Anterior cingulate cortex (tissue), 58 donors: Measurements from ENCODE around the gene DLG4.
A peak's percentile ranks its signal among the peaks of the same experiment; 100 is the strongest.
"Not testable (repeated sequence)": the region's sequence is repeated elsewhere in the genome, so short reads cannot be mapped to it uniquely, and the experiment has no call there.

Source experiments
- DNase-seq, 58 donors: peaks; one replicate each; lab custom pipeline; 2025; lab: John Stamatoyannopoulos, UW

DLG4 gene

DNA sequence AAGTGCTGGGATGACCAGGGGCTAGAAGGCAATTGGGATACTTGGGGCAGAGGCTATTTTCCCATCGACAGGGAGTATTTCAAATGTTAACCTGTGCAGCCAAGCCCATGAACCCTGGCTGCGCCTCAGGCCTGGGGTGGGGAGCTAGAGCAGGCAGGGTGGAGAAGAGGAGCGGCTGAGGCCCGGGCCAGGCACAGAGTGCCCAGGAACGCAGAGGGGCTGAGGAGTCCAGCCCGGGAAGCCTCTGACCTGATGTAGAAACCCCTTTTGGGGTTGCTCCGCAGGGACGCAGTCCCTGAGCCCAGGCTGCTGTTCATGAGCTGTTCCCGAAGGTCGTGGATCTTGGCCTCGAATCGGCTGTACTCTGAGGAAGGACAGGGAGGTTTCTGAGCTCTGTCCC, 23.7 kb downstream of the DLG4 start:
- no peak for DNase-seq

DNA sequence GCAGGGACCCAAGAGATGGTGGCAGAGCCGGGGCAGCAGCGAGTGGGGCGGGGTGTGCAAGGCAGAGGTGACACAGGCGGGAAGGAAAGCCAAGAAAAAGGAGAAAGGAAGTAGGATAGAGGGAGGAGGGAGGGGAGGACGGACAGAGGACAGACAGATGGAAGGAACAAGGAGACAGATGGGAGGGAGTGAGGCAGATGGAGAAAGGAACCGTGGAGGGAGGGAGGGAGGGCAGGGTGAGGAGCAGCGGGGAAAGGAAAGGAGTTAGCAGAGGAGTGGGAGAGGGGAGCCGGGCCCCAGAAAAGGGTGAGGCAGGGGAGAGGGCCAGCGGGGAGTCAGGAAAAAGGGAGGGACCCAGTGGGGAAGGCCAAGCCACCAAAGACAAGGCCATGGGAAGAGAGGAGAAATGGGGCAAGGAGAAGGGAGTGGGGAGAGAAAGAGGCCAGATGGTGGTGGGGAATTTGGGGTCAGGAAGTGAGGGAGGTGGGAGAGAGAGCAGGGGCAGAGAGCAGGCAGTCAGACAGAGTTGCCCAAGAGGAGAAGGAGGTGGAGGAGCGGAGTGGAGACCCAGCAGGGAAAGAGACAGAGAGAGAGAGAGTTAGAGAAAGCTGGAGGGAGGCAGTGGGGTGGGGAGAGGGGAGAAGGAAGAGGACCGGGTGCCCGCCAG, 27.2 kb downstream of the DLG4 start:
- DNase-seq, result peak in 1 of 58 donors; percentile 3

DNA sequence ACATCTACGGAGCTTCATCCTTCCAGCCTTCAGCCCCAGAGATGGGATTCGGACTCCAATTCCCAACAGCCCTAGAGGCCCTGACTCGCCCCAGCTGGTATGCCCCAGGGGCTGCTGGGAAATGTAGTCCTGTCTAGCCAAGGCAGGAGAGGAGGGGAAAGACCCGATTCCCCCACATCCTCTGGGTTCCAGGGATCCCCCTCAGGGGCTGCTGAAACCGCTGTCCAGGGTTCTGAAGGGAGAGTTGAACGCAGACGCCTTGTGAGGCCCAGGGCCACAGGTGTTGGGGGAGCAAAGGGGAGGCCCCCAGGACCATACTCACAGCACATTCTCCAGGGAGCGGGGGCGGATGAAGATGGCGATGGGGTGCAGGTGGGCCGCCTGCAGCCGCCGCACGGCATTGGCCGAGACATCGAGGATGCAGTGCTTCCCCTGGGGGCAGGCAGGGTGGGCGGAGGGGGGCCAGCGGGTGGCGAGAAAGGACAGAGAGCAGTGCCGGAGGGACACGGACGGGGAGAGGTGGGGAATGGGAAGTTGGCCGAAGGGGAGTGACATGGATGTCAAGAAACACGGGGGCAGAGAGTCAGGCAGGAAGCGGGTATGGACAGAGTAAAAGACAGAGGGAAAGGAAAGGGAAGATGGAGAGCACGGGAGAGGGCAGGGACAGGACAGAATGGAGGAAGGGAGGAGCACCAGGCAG, 27.9 kb downstream of the DLG4 start:
- peak in 27 of 58 donors; percentile 8 to 61 (median 22) for DNase-seq

DNA sequence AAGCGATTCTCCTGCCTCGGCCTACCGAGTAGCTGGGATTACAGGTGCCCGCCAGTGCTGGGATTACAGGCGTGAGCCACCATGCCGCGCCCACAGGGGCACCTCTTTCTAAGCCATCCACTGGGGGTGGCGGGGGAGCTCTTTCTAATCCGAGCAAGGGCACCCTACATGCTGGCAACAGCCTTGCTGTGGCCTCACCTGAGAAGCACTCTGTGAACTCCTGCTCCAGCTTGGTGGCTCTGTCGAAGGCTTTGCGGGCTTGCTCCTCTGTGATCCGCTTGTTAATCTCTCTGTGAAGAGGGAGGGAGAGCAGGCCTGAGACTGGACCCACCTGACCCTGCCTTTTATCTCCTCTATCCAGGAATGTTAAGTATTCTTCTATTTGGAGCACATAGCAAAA, 28.6 kb downstream of the DLG4 start:
- no peak for DNase-seq

DNA sequence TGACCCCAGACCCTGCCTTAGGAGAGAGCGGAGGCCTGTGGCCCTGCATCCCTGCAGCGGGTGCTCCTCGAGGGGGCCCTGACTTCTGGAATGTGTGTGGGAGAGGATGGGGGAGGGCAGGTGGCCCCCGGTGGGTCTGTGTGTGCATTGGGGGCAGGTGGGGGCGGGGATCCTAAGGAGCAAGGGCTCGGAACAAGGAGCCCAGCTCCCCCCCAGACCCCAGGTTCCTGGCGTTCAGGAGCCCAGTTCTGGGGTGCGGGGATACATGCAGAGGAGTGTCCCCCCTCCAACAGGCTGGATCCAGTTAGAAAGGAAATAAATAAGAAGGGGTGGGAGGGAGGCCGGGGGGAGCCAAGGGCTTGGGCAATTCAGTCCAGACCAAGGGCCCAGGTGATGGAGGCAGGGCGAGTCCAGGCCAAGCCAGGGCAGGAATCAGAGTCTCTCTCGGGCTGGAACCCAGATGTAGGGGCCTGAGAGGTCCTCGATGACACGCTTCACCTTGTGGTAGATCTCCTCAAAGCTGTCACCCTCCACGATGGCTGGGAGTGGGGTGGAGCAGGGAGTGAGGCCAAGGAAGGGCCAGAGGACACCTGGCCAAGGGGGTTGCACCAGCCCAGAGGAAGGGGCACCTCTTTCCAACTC, 29.2 kb downstream of the DLG4 start:
- DNase-seq, result no peak

DNA sequence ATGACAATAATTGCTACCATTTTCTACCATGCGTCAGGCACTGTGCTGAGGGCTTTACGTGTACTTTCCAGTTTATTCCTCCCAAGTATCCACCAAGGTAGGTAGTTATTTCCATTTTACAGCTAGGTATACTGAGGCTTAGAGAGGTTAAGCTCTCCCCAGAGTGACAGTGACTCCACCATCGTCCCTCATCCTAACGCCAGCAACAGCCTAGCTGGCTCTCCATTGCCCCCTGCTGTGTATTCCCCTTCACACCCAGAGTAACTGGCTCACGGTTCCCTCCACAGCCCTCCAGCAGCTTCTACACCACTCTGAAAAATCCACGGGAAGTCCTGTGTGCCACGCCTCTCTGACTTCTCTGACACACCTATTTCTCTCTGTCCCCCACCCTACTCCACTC, 33.4 kb downstream of the DLG4 start:
- DNase-seq, result no peak

DNA sequence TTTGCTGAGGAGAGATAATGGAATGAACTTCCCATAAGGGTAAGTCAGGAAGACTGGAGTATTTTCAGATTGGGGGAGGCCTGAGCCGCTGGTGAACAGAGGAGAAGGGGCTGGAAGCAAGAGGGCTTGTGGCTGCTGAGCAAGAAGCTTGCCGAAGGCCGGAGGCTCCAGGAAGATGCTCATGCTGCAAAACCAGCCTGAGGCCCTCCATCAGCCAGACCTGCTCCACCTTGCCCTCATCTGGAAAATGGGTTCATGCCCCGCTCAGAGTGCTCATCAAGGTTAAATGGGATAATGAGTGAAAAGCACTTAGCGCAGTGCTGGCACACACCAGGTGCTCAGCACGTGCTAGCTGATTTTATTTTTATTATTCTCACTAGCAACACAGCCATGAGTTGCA, 35.0 kb downstream of the DLG4 start:
- DNase-seq, result no peak

DNA sequence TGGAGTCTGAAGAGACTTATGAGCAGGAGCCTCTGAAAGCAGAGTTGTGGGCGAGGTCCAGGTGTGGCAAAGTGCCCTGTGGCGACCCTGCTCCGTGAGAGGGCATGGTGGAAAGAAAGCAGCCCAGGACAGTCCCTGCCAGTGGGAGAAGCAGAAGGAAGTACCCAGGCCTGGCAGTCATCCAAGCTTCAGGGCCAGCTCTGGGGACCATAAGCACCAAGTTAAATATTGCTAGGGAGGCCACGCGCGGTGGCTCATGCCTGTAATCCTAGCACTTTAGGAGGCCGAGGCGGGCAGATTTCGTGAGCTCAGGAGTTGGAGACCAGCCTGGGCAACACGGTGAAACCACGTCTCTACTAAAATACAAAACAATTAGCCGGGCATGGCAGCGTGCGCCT, 35.5 kb downstream of the DLG4 start:
- DNase-seq, result peak in 5 of 58 donors; percentile 4 to 24 (median 9)

DNA sequence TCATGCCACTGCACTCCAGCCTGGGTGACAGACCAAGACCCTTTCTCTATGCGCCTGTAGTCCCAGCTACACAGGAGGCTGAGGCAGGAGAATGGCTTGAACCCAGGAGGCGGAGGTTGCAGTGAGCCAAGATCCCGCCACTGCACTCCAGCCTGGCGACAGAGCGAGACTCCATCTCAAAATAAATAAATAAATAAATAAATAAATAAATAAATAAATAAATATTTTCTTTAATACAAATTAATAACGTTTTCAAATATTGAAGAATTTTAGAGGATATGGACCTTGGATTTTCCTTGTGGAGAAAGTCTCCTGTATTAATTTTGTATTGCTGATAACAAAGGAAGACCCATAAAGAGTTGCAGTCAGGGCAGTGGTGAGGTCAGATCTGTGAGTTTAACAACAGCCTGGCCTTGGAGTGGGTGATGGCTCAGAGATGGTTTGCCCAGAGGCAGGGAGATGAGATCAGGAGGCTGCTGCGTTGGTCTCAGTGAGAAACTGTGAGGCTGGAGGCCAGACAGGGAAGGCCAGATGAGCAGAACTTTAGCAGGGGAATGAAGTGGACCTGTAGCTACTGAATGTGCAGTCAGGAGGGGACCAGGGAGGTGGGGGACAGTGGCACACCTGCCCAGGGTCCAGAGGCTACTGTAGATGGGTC, 36.1 kb downstream of the DLG4 start:
- no peak for DNase-seq

DNA sequence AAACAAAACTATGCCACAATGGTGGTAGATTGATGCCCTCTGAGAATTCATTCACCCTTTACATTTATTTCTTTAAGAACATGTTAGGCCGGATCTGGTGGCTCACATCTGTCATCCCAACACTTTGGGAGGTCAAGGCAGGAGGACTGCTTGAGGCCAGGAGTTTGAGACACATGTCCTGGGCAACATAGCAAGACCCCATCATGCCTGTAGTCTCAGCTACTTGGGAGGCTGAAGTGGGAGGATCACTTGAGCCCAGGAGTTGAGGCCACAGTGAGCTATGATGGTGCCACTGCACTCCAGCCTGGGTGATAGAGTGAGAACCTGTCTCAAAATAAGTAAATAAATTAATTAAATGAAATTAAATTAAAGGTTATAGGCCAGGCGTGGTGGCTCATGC, 37.5 kb downstream of the DLG4 start:
- DNase-seq, result not testable (repeated sequence)

DNA sequence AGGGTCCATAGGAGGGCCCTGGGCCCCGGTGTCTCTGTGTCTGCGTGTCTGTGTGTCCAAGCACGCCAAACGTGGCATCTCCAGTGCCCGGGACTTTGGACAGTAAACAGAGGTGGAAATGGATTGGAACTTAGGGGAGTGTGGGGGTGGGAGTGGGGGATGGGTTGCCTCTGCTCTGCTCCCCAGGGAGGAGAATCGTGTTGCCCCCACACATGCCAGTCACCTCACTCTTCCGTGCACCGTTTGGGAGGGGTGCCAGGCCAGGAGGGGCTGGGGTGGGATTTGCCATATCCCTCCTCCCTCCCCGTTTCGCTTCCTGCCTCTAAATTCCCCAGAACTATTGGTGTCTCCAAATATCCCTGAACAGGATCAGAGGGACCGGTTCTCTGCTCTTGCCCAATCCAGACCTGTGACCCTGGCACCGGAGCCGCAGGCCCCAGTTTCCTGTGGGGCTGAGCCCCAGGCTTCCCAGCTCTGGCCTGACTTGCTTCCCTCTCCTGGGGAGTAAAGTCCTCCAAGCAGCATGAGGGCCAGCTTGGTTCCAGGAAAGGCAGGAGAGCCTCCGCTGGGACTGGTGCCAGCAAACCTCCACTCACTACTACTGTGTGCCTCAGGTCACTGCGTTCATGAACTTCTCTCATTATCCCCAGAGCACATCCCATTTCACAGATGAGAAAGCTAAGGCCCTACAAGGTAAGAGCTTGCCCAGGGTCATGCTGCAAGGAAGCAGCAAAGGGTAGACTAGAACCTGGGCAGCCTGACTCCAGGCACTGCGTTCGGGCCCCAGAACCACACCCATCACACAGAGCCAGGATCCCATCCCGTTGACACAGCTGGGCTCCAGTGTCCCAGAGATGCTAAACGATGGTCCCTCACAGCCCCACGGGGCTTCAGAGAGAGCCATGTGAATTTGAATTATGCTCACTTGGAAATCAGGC, 40.0 kb downstream of the DLG4 start, which contains the start of gene ASGR1:
Gene ASGR1, minus strand, starts transcription at position 54 of the 938 bp plus-strand sequence. CDS start 807 bp downstream, outside the sequence.
- DNase-seq, result no peak

DNA sequence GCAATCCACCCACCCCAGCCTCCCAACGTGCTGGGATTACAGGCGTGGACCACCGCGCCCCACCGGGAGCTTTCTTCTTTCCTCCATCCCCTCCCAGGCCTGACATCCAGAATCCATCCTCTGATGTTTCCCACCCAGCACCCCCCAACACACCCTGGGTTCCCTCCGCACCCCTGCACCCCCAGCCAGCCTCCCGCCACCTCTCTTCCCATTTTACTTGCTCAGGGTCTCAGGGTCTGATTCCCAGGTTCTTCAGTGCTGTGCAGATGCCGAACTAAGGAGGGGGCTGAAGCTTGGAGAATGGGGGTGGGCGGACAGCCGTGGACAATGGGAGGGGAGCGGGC, 40.7 kb downstream of the DLG4 start:
- DNase-seq, result no peak

DNA sequence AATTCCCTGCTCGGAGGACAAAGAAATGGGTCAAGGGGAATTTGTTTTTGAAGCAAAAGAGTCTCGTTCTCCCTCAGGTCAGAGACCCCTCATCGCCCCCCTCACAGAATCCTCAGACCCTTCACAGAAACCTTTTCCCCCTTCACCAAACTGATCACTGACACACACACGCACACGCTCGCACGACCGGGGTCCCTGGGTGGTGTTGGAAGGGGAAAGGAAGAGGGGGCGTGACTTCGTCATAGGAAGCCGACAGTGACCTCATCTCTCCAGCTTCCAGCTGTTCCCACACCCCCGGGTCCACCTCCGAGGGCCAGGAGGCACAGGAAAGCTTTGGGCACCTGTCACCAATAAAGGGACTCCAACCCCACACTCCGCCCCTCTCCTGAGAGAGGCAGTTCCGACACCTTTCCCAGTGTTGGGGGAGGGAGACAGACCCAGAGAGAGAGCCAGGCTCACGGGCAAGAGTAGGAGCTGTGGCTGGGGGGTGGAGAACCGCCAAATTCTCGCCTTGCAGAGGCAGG, 41.6 kb downstream of the DLG4 start:
- DNase-seq, result peak in 4 of 58 donors; percentile 13 to 47 (median 26)

DNA sequence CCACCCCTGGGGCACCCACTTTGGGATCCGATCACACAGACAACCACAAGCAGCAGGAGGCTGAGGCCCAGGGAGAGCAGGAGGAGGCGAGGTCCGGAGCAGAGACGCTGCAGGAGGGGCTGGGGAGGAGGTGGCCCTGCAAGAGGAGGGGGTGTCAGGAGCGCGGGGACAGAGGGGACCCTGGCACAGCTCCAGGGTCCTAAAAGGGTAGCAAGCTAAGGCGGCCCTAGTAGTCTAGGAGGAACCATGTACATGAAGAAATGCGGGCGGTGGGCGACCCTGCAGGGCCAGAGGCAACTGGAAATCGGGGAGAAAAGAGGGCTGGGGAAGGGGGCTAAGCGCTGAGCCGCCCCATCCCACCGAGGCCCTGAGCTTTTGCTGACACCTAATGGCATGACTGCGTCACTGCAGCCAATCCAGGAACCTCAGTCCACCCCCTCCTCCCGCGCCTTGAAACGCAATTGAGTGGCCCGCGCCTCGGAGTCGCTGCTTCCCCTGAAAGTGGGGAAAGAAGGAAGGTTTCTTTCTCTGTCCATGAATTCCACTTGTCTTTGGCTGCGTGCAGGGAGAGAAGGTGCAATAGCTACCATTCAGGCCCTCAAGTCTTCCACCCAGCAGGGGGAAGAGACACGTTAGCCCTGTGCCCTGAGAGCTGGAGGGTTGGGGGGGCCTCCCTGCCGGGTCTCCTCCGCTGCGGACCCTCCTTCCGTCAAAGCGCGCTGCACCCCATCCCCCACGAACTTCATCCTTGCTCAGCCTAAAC, 42.3 kb downstream of the DLG4 start:
- peak in 51 of 58 donors; percentile 14 to 83 (median 48) for DNase-seq

DNA sequence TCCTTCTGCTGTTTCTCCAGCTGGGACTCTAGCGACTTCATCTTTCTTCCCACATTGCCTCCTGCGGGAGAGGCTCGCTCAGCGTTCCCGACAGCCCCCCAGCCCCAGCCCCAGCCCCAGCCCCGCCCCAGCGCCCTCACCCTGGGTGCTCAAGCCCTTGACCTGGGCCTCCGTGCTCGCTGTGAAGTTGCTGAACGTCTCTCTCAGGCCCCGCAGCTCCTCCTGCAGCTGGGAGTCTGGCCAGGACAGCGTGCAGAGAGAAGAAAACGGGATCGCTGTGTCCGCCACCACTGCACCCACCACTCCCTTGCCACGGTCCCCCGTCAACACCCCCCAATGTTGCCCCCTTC, 42.8 kb downstream of the DLG4 start:
- peak in 2 of 58 donors; percentile 16 to 60 for DNase-seq

DNA sequence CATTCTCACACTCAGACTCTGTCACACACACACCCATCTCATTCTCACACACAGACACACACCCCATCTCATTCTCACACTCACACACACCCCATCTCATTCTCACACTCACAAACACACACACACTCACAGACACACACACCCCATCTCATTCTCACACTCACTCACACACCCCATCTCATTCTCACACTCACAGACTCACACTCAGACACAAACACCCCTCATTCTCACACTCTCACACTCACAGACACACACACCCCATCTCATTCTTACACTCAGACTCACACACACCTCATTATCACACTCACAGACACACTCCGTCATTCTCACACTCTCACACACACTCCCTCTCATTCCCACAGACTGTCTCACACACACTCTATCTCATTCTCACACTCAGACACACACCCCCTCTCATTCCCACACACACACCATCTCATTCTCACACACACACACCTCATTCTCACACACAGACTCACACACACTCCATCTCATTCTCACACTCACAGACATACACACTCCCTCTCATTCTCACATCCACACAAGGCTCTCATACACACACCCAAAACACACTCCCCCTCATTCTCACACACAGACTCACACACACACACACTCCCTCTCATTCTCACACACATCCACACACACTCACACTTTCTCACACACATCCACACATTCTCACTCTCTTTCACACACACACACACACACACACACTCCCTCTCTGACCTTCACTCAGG, 43.4 kb downstream of the DLG4 start:
- no peak for DNase-seq

DNA sequence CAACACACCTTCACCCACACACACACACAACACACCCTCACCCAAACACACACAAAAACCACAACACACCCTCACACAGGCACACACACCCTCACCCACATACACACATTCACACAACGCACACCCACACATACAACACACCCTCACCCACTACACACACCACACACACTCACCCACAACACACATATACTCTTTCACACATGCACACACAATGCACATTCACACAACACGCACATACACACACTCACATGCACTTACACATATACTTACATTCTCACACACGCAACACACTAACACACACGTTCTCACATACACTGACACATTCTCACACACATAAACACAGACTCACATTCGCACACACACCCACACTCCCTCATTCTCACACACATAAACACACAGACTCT, 44.3 kb downstream of the DLG4 start:
- no peak for DNase-seq

DNA sequence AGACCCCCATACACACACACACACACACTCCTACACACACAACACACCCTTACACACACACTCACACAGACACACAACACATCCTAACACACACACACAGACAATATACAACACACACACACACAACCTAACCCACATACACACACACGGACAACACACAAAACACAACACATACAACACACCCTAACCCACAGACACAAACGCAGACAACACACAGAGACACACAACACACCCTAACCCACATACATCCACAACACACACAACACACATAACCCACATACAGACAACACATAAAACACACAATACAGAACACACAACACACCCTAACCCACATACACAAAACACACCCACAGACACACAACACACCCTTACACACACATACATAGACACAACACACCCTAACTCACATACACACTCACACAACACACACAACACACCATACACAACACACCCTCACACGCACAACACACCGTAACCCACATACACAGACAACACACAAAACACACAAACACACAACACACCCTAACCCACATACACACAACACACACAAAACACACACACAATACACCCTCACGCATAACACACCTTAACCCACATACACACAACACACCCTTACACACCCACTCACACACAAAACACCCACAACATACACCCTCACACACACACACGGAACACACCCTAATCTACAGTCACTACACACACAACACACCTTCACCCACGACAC, 44.9 kb downstream of the DLG4 start:
- no peak for DNase-seq
